ENCODE results near the gene NPAS3.

DNA sequence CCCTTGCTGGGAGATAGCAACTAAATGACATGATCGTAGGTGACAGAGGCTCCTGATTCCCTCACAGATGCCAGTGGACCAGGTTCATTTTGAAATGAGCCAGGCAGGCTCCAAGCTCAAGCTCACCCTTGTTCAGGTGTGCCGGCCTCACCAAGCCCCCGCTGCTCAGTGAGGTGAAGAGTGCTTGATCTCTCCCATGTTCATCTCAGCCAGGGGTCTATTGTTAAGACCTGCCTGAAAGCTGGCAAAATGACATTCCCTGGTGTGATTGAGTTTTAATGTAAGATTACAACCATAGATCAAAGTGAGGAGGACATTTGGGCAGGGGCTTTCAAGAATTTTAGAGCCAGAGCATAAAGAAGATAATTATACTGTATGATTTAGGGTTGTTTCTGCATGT, 514.3 kb downstream of the NPAS3 start:
- TF ChIP-seq, protein P1, sequence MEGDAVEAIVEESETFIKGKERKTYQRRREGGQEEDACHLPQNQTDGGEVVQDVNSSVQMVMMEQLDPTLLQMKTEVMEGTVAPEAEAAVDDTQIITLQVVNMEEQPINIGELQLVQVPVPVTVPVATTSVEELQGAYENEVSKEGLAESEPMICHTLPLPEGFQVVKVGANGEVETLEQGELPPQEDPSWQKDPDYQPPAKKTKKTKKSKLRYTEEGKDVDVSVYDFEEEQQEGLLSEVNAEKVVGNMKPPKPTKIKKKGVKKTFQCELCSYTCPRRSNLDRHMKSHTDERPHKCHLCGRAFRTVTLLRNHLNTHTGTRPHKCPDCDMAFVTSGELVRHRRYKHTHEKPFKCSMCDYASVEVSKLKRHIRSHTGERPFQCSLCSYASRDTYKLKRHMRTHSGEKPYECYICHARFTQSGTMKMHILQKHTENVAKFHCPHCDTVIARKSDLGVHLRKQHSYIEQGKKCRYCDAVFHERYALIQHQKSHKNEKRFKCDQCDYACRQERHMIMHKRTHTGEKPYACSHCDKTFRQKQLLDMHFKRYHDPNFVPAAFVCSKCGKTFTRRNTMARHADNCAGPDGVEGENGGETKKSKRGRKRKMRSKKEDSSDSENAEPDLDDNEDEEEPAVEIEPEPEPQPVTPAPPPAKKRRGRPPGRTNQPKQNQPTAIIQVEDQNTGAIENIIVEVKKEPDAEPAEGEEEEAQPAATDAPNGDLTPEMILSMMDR (conservative IDR thresholded peaks at IDR 0.05; ENCODE audit: low read length), result no peak
- no peak for TF ChIP-seq EZH2phosphoT487 (IDR thresholded peaks at IDR 0.05; ENCODE audit: borderline replicate concordance)

Measured in Loucy (cell line).